Measurements from ENCODE around the gene ASTN2.

ASTN2 gene

DNA sequence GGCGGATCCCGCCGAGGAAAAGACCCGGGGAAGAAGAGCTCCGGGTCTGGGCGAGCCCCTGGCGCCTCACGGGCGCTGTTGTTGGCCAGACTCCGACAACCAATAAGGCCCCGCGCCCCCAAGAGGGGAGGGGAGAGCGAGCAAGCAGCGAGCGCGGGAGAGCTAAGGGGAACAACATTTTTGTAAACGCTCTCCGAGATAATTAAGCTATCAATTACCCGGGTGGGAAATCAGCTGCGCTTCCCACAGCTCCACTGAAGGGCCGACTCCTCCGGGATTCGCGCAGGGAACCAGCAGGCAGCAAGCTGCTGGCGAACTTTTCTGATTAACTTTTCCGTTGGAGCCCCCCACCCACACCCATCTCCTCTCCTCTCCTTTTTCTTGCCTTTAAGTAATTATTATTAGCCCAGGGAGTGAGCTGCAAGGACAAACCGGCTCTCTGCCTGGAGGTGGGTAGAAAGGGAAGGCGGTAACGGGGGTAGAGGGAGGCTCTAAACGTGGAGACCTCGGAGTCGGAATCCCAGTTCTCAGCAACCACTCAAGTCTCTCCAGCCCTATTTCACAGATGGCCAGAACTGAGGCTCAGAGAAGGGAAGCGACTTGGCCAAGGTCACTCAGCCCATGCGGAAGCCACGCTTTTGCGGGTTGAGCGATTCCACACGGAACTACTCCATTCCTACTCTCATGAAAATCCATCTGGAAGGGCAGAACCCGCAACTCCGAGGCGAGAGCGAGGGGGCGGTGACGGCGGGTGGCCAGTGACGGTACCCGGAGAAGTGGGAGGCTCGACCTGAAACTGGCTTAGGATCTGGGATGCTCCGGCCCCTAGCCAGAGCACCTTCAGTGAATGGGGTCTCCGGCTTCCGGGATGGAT lies 1.3 kb downstream of the ASTN2 start:
- no peak for DNase-seq

DNA sequence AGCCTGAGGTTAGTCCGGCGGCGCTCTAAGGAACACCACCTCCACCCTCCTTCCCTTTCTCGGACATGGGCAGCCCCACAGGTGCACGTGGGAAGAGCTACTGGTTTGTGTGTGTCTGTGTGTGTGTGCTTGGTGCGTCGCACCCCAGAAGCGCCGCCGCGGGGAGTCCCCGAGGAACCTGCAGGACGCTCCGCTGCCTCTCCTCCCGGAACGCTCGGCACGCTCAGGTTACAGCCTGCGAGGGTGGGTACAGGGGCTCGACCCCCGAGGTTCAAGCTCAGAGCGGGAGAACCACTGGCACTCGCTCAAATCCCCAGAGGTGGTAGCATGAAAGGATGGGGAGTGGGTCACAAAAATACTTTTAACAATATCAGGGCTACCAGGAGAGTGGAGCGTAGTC lies 2.0 kb downstream of the ASTN2 start:
- DNase-seq, result no peak

DNA sequence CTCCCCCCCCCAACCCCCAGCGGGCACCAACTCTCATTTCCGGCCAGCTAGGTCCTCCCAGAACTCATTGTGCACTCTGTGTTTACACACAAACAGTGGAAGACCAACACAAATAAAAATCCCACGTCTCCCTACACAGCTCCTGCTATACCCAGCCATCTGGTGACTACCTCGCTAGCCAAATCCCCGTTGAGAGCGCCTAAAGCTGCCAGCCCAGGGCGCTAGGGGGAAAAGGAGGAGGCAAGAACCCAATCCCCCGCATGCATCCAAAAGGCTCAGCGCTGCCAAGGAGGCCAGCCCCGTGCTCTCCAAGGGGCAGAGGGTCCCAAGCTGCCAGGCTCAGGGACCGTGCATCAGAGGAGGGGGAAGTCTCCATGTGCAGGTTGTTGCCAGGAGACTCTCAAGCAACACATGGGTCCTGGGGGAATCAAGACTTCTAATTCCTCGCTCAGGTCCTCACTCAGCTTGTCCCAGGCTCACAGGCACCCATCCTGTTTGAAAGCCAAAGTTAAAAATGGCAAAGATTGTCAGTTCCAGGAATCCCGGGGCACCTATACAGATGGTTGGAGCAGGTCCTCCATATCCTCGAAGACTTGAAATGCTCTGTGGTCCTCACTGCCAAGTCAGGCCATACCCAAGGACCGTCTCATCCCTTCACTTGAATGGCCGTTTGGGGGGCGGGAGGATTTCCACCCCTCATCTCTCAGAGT lies 2.7 kb downstream of the ASTN2 start:
- no peak for DNase-seq

DNA sequence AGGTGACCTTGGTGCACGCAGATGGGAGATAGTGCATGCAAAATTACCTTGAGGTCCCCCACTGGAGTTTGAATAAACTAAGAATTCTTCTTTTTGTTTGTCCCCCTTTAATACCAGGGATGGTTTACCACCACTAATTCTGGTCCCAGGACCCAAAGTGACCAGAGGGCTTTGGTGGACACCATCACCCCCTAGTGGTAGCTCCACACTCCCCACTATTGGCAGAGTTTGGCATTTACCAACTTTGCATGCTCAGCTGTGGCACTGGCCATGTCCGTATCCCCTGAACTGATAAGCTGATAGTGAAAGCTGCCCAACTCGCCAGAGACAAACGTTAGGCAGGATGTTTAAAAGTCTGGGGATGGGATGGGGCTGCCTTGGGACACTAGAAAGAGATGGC lies 3.3 kb downstream of the ASTN2 start:
- DNase-seq, result peak; percentile 3

DNA sequence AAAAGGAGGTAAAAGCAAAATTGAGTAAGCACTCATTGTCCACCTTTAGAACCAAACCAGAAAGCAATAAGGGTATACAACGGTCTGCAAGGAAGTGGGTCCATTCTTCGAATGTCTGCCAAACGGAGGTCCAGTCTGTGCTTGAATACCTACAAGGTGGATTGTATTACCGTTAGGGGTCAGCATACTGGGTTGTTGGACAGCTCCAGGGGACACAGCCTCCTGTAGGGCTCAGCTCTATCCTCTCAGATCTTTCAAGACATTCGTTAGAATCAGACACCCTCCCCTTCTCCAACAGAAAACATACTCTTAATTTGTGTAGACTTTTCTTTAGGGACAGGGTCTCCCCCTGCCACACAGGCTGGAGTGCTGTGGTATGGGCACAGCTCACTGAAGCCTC lies 5.5 kb downstream of the ASTN2 start:
- no peak for DNase-seq

DNA sequence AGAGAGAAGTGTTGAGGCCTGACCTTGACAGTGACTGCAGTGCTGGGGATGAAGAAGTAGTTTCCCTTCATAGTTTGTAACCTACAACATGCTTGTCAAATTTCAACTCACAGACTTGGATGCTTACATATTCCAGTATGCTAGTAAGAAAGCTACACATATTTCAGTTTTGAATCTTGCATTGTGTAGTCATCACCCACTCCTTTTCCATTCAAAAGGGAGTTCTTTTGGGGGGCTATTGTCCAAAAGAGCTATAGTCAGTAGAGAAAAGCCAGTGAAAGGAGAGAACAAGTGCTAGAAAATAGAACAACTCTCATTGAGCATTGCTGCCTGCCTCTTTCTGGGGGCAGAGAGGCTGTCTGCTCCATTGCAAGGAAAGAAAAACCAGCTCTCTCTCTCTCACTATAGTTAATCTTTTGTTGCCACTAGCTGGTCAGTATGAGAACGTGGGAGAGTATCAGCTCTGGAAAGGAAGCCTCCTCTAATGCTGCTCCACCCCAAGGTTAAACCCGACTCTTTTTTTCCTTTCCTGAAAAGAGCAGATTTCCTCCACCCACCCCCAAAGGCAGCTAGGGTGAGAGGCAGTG lies 7.3 kb downstream of the ASTN2 start:
- no peak for DNase-seq

DNA sequence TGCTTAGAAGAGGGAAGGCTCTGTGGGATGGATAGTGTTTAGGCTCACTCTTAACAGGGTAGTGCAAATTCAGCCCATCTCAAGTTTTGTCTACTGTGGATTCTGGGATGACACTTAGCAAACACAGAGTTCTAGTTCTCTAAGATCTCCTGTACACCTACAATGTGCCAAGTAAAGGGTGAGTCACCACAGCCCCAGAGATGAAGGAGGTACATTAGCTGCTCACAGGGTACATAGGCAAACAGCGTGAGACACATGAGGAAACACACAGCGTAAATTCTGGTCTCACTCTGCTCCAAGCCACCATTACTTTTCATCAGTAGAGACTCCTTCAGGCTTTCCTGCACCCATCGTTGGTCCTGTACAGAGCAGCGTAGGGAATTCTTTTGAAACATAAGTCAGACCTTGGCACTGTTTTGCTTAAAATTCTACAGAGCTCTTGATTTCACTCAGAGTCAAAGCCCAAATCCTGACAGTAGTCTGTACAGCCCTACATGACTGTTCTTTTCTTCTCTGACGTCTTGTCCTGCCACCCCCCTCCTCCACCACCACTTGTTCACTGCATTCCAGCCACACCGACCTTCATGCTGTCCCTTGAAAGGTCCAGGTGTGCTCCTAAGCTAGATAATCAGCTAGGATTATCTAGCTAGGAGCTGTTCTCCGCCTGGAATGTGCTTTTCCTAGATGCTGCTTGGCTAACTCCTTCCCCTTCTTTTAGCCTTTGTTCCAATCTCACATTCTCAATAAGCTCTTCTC lies 8.7 kb downstream of the ASTN2 start:
- DNase-seq, result no peak

DNA sequence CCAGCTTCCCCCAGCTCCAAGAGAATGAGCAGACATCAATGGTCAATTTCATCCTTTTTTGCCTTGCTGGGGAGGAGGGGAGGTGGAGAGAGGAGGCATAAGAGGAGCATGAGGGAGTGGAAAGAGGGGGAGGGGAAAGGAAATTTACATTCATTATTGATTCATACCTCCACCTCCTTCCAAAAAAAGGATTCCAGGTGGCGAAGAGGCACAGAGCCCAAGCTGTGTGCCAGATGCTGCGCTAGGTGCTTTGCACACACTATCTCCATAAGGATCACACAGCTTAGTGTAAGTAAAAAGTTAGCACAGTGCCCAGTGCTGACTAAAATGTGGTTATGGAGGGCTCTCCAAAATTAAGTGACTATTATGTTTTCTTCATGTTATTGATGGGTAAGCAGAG lies 11.0 kb downstream of the ASTN2 start:
- DNase-seq, result no peak

DNA sequence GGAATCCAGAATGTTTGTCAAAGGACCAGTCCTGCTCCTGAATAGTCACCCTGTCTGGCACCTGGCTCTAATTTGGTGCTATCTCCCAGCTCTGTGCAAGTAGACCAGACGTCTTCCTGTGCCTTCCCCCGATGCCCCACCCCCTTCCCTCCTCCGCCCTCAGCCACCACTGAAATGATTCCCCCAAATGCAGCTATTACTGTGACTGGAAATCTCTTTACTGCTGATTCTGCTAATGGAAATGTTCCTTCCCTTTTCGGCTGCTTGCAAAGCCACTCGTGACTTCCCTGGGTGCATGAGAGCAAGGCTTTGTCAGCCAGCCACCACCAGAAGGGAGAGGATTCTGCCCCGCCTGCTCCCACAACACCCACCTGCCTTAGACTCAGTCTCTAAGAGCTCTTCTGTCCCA lies 11.4 kb downstream of the ASTN2 start:
- DNase-seq, result no peak

DNA sequence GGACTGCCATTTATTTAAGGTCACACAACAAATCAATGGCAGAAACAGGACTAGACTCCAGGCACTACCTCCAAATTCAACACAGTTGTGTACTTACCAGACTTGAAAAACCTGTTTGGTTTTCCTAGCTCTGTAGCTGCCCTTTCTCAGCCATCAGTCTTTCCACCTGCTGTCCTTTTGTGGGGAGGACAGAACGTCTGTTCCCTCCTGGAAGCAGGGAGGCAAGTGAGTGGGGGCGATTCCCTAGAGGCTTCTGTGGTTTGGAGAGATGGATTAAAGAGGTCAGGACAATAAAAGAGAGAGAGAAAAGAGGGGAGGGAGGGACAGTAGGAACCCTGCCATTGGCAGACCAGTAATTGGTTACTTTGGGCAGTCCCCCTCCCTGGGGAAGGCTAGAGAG lies 14.7 kb downstream of the ASTN2 start:
- no peak for DNase-seq

DNA sequence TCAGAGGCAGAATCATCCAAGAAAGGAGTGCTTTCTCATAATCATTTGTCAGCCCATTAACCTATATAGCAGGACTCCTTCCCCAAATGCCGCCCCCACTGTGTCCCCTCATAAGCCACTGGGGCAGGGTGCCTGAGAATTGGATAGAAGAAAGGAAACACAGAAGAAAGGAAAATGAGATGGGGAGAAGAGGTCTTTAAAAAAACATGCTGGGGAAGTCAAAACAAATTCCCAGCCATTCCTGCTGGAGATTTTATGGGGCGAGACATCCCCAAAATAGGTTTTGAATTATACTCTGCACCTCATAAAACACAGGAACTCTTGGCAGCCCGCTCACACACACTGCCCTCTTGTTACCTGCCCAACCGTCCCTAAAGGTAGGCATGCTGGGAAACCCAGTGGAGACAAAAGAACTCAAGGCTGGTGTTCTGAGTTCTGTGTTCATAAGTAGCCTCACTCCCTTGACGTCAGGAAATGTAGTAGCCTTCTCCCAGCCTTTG lies 19.7 kb downstream of the ASTN2 start:
- DNase-seq, result no peak

DNA sequence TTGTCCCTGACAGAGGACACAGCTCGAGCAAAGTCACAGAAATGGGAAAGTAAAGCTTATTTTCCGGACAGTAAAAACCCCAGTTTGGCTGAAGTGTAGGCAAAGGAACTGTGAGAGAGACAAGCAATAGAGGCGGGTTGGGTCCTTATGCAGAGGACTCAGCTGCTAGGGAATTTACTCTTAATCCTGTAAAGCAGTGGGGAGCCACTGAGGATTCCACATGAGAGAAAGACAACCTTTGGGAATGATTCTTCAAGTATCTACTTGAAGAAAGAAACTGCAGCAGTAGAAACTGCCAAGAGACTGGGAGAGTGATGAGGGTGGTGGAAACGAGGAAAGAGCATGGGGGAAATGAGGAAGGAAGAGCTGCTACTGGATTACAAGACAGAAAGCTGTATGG lies 20.2 kb downstream of the ASTN2 start:
- DNase-seq, result no peak

DNA sequence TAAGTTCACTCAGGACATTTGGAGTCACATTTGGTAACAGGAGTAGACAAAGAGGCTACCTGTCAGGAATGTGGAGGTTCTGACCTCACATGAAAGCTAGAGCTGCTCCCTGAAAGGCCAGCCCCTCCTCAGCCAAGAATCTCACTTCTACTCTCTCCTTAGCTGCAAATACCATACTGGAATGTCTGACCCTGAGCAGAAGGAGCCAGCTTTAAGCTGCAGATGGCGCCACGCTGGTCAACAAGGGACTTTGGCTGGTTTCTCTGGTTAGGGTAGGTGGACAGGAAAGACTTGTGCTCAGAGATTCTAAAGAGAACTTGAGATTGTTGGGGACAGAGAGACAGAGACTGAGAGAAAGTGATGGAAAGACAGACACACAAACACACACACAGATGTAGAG lies 21.9 kb downstream of the ASTN2 start:
- DNase-seq, result no peak

DNA sequence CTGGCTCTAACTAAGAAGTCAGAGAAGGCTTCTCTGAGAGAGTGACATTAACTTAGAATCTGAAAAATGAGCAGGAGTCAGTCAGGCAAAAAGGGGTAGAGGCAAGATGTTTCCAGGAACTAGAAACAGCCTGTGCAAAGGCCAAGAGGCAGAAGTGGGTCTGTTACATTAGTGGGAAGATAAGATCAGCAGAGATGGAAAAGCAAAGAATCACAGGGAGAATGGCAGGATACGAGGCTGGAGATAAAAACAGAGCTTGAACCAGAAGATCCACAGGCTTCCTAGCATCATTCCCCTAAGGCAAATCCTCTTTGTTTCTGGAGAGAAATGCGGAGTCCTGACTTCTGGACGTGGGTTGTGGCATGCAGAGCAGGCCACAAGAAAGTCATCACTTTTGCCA lies 27.4 kb downstream of the ASTN2 start:
- no peak for DNase-seq

DNA sequence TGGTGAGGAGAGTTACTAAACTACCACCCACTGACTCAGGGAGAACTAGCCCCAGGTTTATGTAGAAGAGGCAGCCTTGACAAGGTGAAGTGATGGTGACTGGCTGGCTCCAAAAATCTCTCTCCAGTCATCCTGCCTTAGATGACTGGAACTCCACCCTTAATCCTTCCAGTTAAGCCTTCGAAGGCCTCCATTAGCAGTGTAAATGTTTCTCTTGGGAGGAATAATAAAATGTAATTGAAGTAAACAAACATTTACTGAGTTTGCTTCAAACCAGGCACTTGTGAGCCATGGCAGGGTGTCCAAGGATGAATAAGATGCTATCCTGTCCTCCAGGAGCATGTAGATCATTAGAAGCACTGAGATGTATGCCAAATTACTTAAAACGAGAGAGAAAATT lies 35.5 kb downstream of the ASTN2 start:
- no peak for DNase-seq

DNA sequence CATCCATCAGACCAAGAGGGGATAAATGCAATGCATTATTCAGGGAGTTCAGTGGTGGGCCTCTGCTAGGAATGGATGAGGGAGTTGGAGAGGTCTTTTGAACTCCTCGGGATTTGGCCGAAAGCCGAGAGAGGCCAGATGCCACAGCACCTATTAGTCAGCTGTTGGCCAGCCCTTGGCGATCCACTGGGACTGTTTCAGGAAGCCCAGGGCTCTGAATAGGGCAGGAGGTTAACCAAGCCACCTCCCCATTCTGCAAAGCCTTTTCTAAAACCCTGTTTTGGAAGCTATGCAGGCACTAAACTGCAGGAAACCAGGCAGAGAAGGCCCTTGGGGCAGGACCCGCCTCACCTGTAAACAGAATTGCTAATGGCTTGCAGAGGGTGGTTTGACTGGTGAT lies 37.8 kb downstream of the ASTN2 start:
- no peak for DNase-seq

DNA sequence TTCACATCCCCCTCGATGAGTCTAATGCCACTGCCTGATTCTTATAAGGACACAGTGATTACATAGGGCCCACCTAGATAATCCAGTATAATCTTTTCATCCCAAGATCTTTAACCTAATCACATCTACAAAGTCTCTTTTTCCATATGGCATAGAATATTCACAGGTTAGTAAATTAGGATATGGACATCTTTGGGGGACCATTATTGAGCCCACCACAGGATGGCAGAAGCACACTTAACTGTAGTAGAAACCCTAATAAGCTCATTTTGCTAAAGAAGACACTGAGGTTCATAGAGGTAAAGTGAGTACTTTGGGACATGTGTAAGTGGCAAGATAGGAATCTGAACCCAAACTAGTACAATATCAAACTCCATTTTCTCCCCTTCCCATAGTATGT lies 38.9 kb downstream of the ASTN2 start:
- no peak for DNase-seq

DNA sequence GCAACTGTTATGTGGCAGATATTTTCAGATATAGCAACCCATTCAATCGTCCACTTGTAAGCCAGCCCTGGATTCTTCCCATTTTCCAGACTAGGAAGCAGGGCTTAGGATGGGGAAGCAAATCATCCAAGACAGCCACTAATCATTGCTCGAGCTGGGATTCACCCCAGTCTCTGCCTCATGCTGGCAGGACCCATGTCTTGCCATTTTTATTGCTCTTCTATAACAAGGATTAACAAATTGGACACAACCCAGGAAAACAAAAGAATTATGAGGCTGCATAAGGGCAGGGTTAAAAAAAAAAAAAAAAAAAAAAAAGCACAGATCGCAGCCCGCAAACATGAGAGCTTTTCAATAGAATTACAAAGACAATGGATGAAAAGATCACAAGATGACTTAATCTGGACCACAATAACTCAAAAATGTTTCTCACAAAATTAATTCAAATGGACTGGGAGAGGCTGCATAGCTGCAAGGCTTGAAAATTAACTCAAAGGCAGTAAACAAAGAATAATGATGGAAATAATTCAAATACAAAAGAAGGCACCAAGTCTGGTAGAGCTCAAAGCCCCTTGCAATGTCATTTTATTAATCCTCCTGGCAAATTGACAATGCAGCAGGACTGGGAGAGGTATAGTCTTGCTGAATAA lies 40.7 kb downstream of the ASTN2 start:
- no peak for DNase-seq

DNA sequence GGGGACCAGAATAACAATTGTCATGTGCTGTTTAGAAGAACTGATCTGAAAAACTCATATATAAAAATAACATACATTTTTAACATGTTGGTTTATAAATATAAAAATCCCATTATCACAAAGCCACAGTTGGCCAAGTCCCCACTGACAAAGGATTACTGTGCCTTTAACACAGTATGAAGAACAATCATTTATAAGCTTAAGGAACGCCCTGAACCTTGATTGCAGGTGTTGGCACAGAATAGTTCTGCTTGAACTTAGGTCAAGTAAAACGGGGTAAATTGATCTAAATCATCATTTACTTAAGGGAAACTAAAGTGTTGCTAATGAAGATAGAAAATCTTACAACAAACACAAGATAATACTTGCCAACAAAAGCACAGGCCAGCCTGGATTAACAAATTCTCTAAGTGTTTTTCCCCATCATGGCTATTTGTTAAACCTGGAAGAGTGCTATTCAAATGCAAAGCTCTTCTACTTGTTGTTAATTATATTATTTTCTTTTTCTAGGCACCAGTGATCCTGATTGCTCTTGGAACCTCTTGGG lies 46.1 kb downstream of the ASTN2 start:
- no peak for DNase-seq

DNA sequence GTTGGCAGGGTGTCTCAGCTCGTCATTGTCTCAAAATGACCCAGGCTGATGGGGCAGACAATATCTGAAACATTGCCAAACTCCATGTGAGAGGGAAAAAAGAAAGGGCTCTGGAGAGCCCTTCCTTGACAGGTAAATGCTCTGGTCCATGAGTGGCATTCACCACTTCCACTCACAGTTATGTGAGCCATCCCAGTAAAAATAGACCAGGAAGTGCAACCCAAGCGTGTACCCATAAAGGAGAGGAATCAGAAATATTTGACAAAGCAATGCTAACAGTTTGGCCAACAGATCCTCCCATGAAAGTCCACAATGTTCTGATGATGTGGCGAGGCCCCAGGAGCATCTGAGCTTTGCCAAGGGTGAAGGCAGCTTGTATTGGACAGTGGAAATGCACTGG lies 49.4 kb downstream of the ASTN2 start:
- DNase-seq, result no peak

DNA sequence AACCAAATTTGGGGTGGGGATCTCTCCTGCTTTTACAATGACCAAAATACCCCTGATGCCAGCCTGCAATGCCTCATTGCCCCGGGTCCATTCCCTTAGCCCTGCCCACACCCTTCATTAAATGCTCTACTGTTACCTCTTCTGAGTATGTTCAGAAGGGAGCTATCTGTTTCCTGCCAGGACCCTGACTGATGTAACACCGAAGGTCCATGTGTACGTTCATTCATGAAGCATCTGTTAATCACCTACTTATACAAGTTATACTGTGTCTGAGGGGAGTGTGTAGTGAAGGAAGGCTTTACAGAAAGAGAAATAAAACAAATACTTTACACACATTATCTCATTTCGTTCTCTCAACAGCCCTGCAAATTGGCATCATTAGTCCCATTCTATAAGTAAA lies 51.9 kb downstream of the ASTN2 start:
- DNase-seq, result no peak

DNA sequence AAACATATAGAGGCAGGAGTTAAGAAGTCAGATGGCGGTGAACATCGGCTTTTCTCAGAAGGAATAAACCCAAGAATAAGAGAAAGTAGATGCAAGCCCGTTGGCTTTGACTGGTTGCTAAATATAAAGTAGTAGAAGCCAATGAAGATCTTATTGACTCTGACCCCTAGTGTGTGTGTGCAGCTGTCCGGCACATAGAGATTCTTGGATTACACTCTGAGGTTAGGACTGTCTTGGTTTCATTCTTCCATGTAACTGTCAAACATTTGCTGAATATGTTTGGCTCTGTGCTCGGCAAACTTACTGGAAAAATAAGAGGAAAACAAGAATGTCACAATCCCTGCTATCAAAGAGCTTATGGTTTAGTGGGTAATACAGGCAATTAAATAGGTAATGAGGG lies 54.9 kb downstream of the ASTN2 start:
- DNase-seq, result no peak

Measured in fibroblast of skin of right quadriceps (primary cell).